MM.1S (cell line): ENCODE measurements around the gene CNIH3.

Source experiments
- DNase-seq: peaks from one replicate; pipeline ENCODE4 v3.0.0-alpha.2; 2015
- H2AFZ ChIP-seq: fragments of 300-600 bp; sonication (generic); 2 replicates; pipeline ENCODE4 v1.6.0; 2016; ENCODE audit warnings: antibody characterized with exemption, low read length
- H3F3A ChIP-seq: fragments of 300-600 bp; sonication (generic); 2 replicates; pipeline ENCODE4 v1.6.1; 2016; ENCODE audit warnings: mild to moderate bottlenecking, antibody characterized with exemption, low read length, moderate library complexity, mixed read lengths; ENCODE audit not compliant: insufficient read depth
- H3K27ac ChIP-seq: fragments of 300-600 bp; sonication (generic); 2 replicates; pipeline ENCODE4 v1.5.1; 2016; ENCODE audit warnings: mild to moderate bottlenecking, low read length
- H3K27me3 ChIP-seq: fragments of 300-600 bp; sonication (generic); replicated peaks from 2 replicates; pipeline ENCODE4 v1.6.0; 2016; ENCODE audit warnings: low read length; ENCODE audit not compliant: insufficient read depth
- H3K36me3 ChIP-seq: fragments of 300-600 bp; sonication (generic); replicated peaks from 2 replicates; pipeline ENCODE4 v1.6.1; 2016; ENCODE audit warnings: mild to moderate bottlenecking, low read length, mixed read lengths; ENCODE audit not compliant: insufficient read depth
- H3K4me1 ChIP-seq: fragments of 300-600 bp; sonication (generic); 2 replicates; pipeline ENCODE4 v1.6.1; 2016; ENCODE audit warnings: low read length, mixed read lengths
- H3K4me2 ChIP-seq: fragments of 300-600 bp; sonication (generic); 2 replicates; pipeline ENCODE4 v1.6.0; 2016; ENCODE audit warnings: low read depth, low read length
- H3K4me3 ChIP-seq: fragments of 300-600 bp; sonication (generic); 2 replicates; pipeline ENCODE4 v1.5.1; 2016; ENCODE audit warnings: low read length, mixed read lengths
- H3K79me2 ChIP-seq: fragments of 300-600 bp; sonication (generic); 2 replicates; pipeline ENCODE4 v1.6.1; 2016; ENCODE audit warnings: mixed run types, low read length, mixed read lengths
- H3K9ac ChIP-seq: fragments of 300-600 bp; sonication (generic); 2 replicates; pipeline ENCODE4 v1.6.1; 2016; ENCODE audit warnings: low read length, mixed read lengths
- H3K9me2 ChIP-seq: fragments of 300-600 bp; sonication (generic); replicated peaks from 2 replicates; pipeline ENCODE4 v1.6.1; 2016; ENCODE audit warnings: mild to moderate bottlenecking, low read length, mixed read lengths; ENCODE audit not compliant: insufficient read depth
- H3K9me3 ChIP-seq: fragments of 300-600 bp; sonication (generic); replicated peaks from 2 replicates; pipeline ENCODE4 v1.6.1; 2016; ENCODE audit warnings: mild to moderate bottlenecking, low read length, mixed read lengths; ENCODE audit not compliant: insufficient read depth
- H4K20me1 ChIP-seq: fragments of 300-600 bp; sonication (generic); 2 replicates; pipeline ENCODE4 v1.6.1; 2016; ENCODE audit warnings: mild to moderate bottlenecking, low read length, moderate library complexity, mixed read lengths; ENCODE audit not compliant: insufficient read depth
- EZH2 ChIP-seq: fragments of 300-600 bp; sonication (generic); optimal IDR thresholded peaks from 2 replicates; pipeline ENCODE3; 2017; ENCODE audit warnings: low read depth, mild to moderate bottlenecking, antibody characterized with exemption, low read length, mixed read lengths
- EZH2phosphoT487 ChIP-seq: fragments of 300-600 bp; sonication (generic); IDR thresholded peaks from 2 replicates; pipeline ENCODE4 v1.6.1; 2018; ENCODE audit warnings: antibody characterized with exemption, low read length
- TF ChIP-seq, protein P1 (sequence below): fragments of 300-600 bp; sonication (generic); IDR thresholded peaks from 2 replicates; pipeline ENCODE4 v1.5.1; 2016; ENCODE audit warnings: antibody characterized with exemption, low read length, mixed read lengths

The CNIH3 gene

DNA sequence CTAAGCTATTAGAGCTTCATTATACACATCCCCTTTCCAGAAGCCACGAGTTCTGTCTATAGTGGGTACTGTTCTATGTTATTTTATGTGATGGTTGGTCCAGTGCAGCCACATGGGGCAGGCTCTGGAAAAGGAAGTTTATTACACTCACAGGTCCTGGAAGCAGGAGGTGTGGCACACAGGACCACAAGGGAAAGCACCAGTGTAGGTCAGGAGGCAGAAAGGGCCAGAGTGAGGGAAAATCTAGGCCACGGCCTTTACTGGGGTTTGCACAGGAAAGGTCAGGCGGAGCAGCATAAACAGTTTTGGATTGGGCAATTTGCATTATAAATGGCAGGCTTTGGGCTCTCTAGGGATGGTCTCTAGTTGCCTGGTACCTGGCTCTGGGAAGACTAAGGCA is 21.8 kb upstream of the CNIH3 start:
- Histone ChIP-seq H3K9me2 (no peaks in the 10 kb centered on the region), H3K9me3 (no peaks in the 10 kb centered on the region), H3K27me3 (no peaks in the 10 kb centered on the region), H3K4me3 (no peak overlapping the region), H4K20me1 (no peaks in the 10 kb centered on the region), H3K36me3 (no peaks in the 10 kb centered on the region), H3K9ac (no peak overlapping the region), H3F3A (no peaks in the 10 kb centered on the region), H2AFZ (no peak overlapping the region), H3K4me1 (no peaks in the 10 kb centered on the region), H3K27ac (no peak overlapping the region), H3K4me2 (no peak overlapping the region), H3K79me2 (no peaks in the 10 kb centered on the region)
- no peak for TF ChIP-seq EZH2phosphoT487
- TF ChIP-seq, protein P1, sequence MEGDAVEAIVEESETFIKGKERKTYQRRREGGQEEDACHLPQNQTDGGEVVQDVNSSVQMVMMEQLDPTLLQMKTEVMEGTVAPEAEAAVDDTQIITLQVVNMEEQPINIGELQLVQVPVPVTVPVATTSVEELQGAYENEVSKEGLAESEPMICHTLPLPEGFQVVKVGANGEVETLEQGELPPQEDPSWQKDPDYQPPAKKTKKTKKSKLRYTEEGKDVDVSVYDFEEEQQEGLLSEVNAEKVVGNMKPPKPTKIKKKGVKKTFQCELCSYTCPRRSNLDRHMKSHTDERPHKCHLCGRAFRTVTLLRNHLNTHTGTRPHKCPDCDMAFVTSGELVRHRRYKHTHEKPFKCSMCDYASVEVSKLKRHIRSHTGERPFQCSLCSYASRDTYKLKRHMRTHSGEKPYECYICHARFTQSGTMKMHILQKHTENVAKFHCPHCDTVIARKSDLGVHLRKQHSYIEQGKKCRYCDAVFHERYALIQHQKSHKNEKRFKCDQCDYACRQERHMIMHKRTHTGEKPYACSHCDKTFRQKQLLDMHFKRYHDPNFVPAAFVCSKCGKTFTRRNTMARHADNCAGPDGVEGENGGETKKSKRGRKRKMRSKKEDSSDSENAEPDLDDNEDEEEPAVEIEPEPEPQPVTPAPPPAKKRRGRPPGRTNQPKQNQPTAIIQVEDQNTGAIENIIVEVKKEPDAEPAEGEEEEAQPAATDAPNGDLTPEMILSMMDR, result no peak
- no peak for TF ChIP-seq EZH2
- DNase-seq, result no peak

DNA sequence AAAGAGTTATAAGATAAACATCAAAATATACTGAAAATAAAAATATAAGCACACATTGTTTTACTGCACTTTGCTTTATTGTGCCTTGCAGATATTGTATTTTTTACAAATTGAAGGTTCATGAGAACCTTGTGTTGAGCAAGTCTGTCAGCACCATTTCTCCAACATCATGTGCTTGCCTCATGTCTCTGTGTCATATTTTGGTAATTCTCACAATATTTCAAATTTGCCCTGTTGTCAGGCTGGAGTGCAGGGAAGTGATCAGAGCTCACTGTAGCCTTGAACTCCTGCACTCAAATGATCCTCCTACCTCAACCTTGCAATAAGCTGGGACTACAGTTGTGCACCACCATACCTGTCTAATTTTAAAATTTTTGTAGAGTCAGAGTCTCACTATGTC is 21.3 kb upstream of the CNIH3 start:
- H3K36me3 ChIP-seq, result no peaks in the 10 kb centered on the region

GRCh38 chr1:224605482-224606181 is 10.5 kb upstream of the CNIH3 start:
- no peak for DNase-seq
- H3K27ac ChIP-seq, result no peak overlapping the region
- H3K9ac ChIP-seq, result no peak overlapping the region
- H3K4me1 ChIP-seq, result no peaks in the 10 kb centered on the region
- H3K4me3 ChIP-seq, result no peak overlapping the region
- no peak overlapping the region for H3K4me2 ChIP-seq
- no peaks in the 10 kb centered on the region for H3K9me2 ChIP-seq
- no peaks in the 10 kb centered on the region for H3K36me3 ChIP-seq
- H3K79me2 ChIP-seq, result no peaks in the 10 kb centered on the region
- no peak overlapping the region for H2AFZ ChIP-seq
- TF ChIP-seq EZH2 (no peak), EZH2phosphoT487 (no peak)
- TF ChIP-seq, protein P1, result no peak
- H3K9me3 ChIP-seq, result no peaks in the 10 kb centered on the region
- H3F3A ChIP-seq, result no peaks in the 10 kb centered on the region
- no peaks in the 10 kb centered on the region for H4K20me1 ChIP-seq
- H3K27me3 ChIP-seq, result no peaks in the 10 kb centered on the region

More for the DNA sequence above, 21.3 kb upstream of the CNIH3 start:
- H3K4me2 ChIP-seq, result no peak overlapping the region
- H3K27ac ChIP-seq, result no peak overlapping the region
- no peak for TF ChIP-seq EZH2phosphoT487
- no peak for TF ChIP-seq EZH2
- TF ChIP-seq, protein P1, result no peak
- no peaks in the 10 kb centered on the region for H3K9me3 ChIP-seq
- H2AFZ ChIP-seq, result no peak overlapping the region
- no peak overlapping the region for H3K9ac ChIP-seq
- H3F3A ChIP-seq, result no peaks in the 10 kb centered on the region
- no peak overlapping the region for H3K4me3 ChIP-seq
- no peaks in the 10 kb centered on the region for H3K79me2 ChIP-seq
- no peaks in the 10 kb centered on the region for H3K4me1 ChIP-seq
- H4K20me1 ChIP-seq, result no peaks in the 10 kb centered on the region
- no peaks in the 10 kb centered on the region for H3K9me2 ChIP-seq
- H3K27me3 ChIP-seq, result no peaks in the 10 kb centered on the region
- DNase-seq, result no peak
